ENCODE measurements around the gene MAGEE2. TPM values are rescaled to one million over a fixed set of nuclear protein-coding genes. Genes with fewer than 3 reads are reported as not detected.

The MAGEE2 gene
- total and polyA plus RNA-seq, 2 of the 8 experiments (the other 6 are each of a cell fraction or from before 2014, with no cell fraction given): not detected

- Histone ChIP-seq H2BK20ac (ENCODE audit: low read length) (no peak overlapping the region), H3K79me2 (ENCODE audit: control insufficient read depth in 1 of 2, insufficient read depth in 2 of 2, low read length in 2 of 2) (no peaks in the 10 kb centered on the region), H3K14ac (ENCODE audit: insufficient read length) (no peak overlapping the region), H3K4ac (replicated peaks; ENCODE audit: insufficient read length, low read depth, low read length) (no peak overlapping the region), H4K5ac (ENCODE audit: insufficient read length, low read depth, low read length) (no peak overlapping the region), H3K4me2 (ENCODE audit: insufficient read depth in 1 of 2, low read depth in 2 of 2, low read length in 2 of 2) (no peak overlapping the region), H2BK12ac (ENCODE audit: low read depth, low read length) (no peak overlapping the region), H3K9ac (replicated peaks in 1 of 4; ENCODE audit: extremely low read depth in 1 of 4, low read depth in 3 of 4, low read length in 3 of 4) (no peak overlapping the region), H3K23me2 (ENCODE audit: low read depth, low read length) (no peaks in the 10 kb centered on the region), H2BK5ac (ENCODE audit: low read depth, low read length) (no peak overlapping the region), H3K9me3 (ENCODE audit: insufficient read depth in 2 of 2, low read depth in 1 of 2, low read length in 1 of 2) (no peaks in the 10 kb centered on the region), H3K23ac (ENCODE audit: insufficient read length) (no peak overlapping the region), H3K4me3 (ENCODE audit: extremely low read depth in 1 of 4, insufficient read depth in 2 of 4, low read depth in 3 of 4, low read length in 4 of 4) (no peak overlapping the region), H3K56ac (replicated peaks; ENCODE audit: insufficient read length, low read depth, low read length) (no peak overlapping the region), H3K18ac (ENCODE audit: extremely low read depth, low read length) (no peak overlapping the region), H4K91ac (replicated peaks; ENCODE audit: insufficient read length, low read length) (no peak overlapping the region), H4K8ac (ENCODE audit: extremely low read depth, insufficient read depth, low read length) (no peak overlapping the region), H2AFZ (ENCODE audit: low read length) (no peak overlapping the region), H4K20me1 (replicated peaks in 1 of 2; ENCODE audit: control insufficient read depth in 1 of 2, insufficient read depth in 2 of 2, low read length in 2 of 2) (no peaks in the 10 kb centered on the region), H3K79me1 (ENCODE audit: low read depth, low read length) (no peaks in the 10 kb centered on the region), H3K36me3 (ENCODE audit: control insufficient read depth in 2 of 4, insufficient read depth in 4 of 4, low read length in 3 of 4) (no peaks in the 10 kb centered on the region), H3K27me3 (replicated peaks in 1 of 4; ENCODE audit: control insufficient read depth in 3 of 4, extremely low read depth in 1 of 4, insufficient read depth in 3 of 4, low read length in 3 of 4) (no peaks in the 10 kb centered on the region), H3K27ac (ENCODE audit: low read depth, low read length) (no peak overlapping the region), H2BK120ac (replicated peaks; ENCODE audit: low read depth, low read length) (no peak overlapping the region), H2BK15ac (ENCODE audit: low read length) (no peak overlapping the region), H2AK5ac (ENCODE audit: low read depth, low read length) (no peak overlapping the region), H3K4me1 (replicated peaks in 1 of 4; ENCODE audit: control insufficient read depth in 3 of 4, insufficient read depth in 4 of 4, low read length in 3 of 4) (no peaks in the 10 kb centered on the region)
- POLR2A ChIA-PET (ENCODE audit: partially characterized antibody): no interaction called here
- CTCF ChIA-PET (ENCODE audit: partially characterized antibody): interaction anchor here (1.0 kb wide), 1 partner anchor 33 kb away, joined by 3 read pairs; no protein-coding TSS in a partner anchor
- DNase-seq (ENCODE audit: low read depth in 1 of 2, low spot score in 2 of 2) (no peak), FAIRE-seq (no peak)
- WGBS, 2 experiments (ENCODE audit: extremely low coverage in 1 of 2, insufficient coverage in 1 of 2, insufficient read length in 1 of 2, insufficient replicate concordance in 2 of 2, low coverage in 1 of 2, low lambda C conversion rate in 2 of 2, missing lambda C conversion rate in 1 of 2): 92% methylated on average over 5 of the region's 5 CpGs; no CpG with 5 or more reads in 1 of the 2 experiments
- TF ChIP-seq EZH2 (IDR thresholded peaks at IDR 0.05; ENCODE audit: low read depth, low read length, severe bottlenecking) (no peak), GABPA (IDR thresholded peaks at IDR 0.05; ENCODE audit: borderline replicate concordance, insufficient read depth, low read length) (no peak)
These were observed 1.2 kb upstream of the MAGEE2 start for GRCh38 chrX:75786290-75786689.
